Measurements from ENCODE around the gene OTOL1.

The OTOL1 gene

GRCh38 chr3:161455962-161456361 lies 40.6 kb upstream of the OTOL1 start:
- Histone ChIP-seq H3K79me1 (ENCODE audit: low read depth, low read length) (no peaks in the 10 kb centered on the region), H2AK5ac (ENCODE audit: low read depth, low read length) (no peak overlapping the region), H3K27ac (replicated peaks; ENCODE audit: low read length) (no peak overlapping the region), H3K36me3 (replicated peaks in 1 of 2; ENCODE audit: control insufficient read depth in 2 of 2, insufficient read depth in 2 of 2, low read length in 2 of 2) (no peaks in the 10 kb centered on the region), H3K4me3 (ENCODE audit: low read length in 2 of 2) (no peak overlapping the region), H3K9ac (ENCODE audit: low read depth, low read length, poor library complexity) (no peak overlapping the region), H3K9me3 (replicated peaks in 1 of 2; ENCODE audit: control insufficient read depth in 2 of 2, insufficient read depth in 1 of 2, low read depth in 1 of 2, low read length in 2 of 2) (peaks cover 0 to 21% of the 10 kb centered on the region in 2 donors), H3K18ac (ENCODE audit: low read length) (no peak overlapping the region), H3K14ac (ENCODE audit: low read length) (no peak overlapping the region), H3K23ac (ENCODE audit: low read depth, low read length, poor library complexity) (no peak overlapping the region), H3K4me2 (ENCODE audit: insufficient read depth, low read length, poor library complexity, severe bottlenecking) (no peak overlapping the region), H3K27me3 (ENCODE audit: control insufficient read depth in 3 of 3, insufficient read depth in 3 of 3, low read depth in 1 of 3, low read length in 3 of 3) (no peaks in the 10 kb centered on the region), H2BK12ac (ENCODE audit: low read length) (no peak overlapping the region), H4K91ac (ENCODE audit: low read depth, low read length, poor library complexity) (no peak overlapping the region), H4K8ac (ENCODE audit: low read depth, low read length) (no peak overlapping the region), H2BK5ac (ENCODE audit: low read length) (no peak overlapping the region), H2AFZ (ENCODE audit: low read length) (no peak overlapping the region), H2BK15ac (ENCODE audit: low read length) (no peak overlapping the region), H2BK120ac (ENCODE audit: low read depth, low read length) (no peak overlapping the region), H3K4me1 (ENCODE audit: control insufficient read depth in 2 of 2, insufficient read depth in 1 of 2, low read depth in 1 of 2, low read length in 2 of 2) (peaks cover 0 to 10% of the 10 kb centered on the region in 2 donors), H3K4ac (ENCODE audit: low read length) (no peak overlapping the region)
- no peak for DNase-seq (ENCODE audit: low spot score)
- no CpG with 5 or more reads among the region's 2 CpGs for WGBS, 2 donors (ENCODE audit: extremely low coverage in 2 of 2, insufficient read length in 2 of 2, insufficient replicate concordance in 1 of 2)

GRCh38 chr3:161462138-161462537 lies 34.5 kb upstream of the OTOL1 start:
- Histone ChIP-seq H3K23ac (ENCODE audit: low read depth, low read length, poor library complexity) (no peak overlapping the region), H3K27me3 (ENCODE audit: control insufficient read depth in 3 of 3, insufficient read depth in 3 of 3, low read depth in 1 of 3, low read length in 3 of 3) (no peaks in the 10 kb centered on the region), H4K91ac (ENCODE audit: low read depth, low read length, poor library complexity) (no peak overlapping the region), H2BK12ac (ENCODE audit: low read length) (no peak overlapping the region), H3K9ac (ENCODE audit: low read depth, low read length, poor library complexity) (no peak overlapping the region), H2AK5ac (ENCODE audit: low read depth, low read length) (no peak overlapping the region), H3K4me1 (ENCODE audit: control insufficient read depth in 2 of 2, insufficient read depth in 1 of 2, low read depth in 1 of 2, low read length in 2 of 2) (no peaks in the 10 kb centered on the region), H3K9me3 (replicated peaks in 1 of 2; ENCODE audit: control insufficient read depth in 2 of 2, insufficient read depth in 1 of 2, low read depth in 1 of 2, low read length in 2 of 2) (peaks cover 3 to 22% of the 10 kb centered on the region in 2 donors), H3K79me1 (ENCODE audit: low read depth, low read length) (no peaks in the 10 kb centered on the region), H2AFZ (ENCODE audit: low read length) (no peak overlapping the region), H3K14ac (ENCODE audit: low read length) (no peak overlapping the region), H2BK5ac (ENCODE audit: low read length) (no peak overlapping the region), H3K4me2 (ENCODE audit: insufficient read depth, low read length, poor library complexity, severe bottlenecking) (no peak overlapping the region), H2BK15ac (ENCODE audit: low read length) (no peak overlapping the region), H4K8ac (ENCODE audit: low read depth, low read length) (no peak overlapping the region), H2BK120ac (ENCODE audit: low read depth, low read length) (no peak overlapping the region), H3K27ac (replicated peaks; ENCODE audit: low read length) (no peak overlapping the region), H3K18ac (ENCODE audit: low read length) (no peak overlapping the region), H3K4me3 (ENCODE audit: low read length in 2 of 2) (no peak overlapping the region), H3K36me3 (replicated peaks in 1 of 2; ENCODE audit: control insufficient read depth in 2 of 2, insufficient read depth in 2 of 2, low read length in 2 of 2) (peaks cover 0 to 2% of the 10 kb centered on the region in 2 donors), H3K4ac (ENCODE audit: low read length) (no peak overlapping the region)
- DNase-seq (ENCODE audit: low spot score), result no peak

- no peak overlapping the region for H2AFZ ChIP-seq (ENCODE audit: low read length)
- H2BK12ac ChIP-seq (ENCODE audit: low read length), result no peak overlapping the region
- no peaks in the 10 kb centered on the region for H3K27me3 ChIP-seq (ENCODE audit: control insufficient read depth in 3 of 3, insufficient read depth in 3 of 3, low read depth in 1 of 3, low read length in 3 of 3)
- no peaks in the 10 kb centered on the region for H3K79me1 ChIP-seq (ENCODE audit: low read depth, low read length)
- no peak overlapping the region for H3K14ac ChIP-seq (ENCODE audit: low read length)
- no peak overlapping the region for H4K91ac ChIP-seq (ENCODE audit: low read depth, low read length, poor library complexity)
- H3K9ac ChIP-seq (ENCODE audit: low read depth, low read length, poor library complexity), result no peak overlapping the region
- no peak overlapping the region for H2BK120ac ChIP-seq (ENCODE audit: low read depth, low read length)
- DNase-seq (ENCODE audit: low spot score), result no peak
- H3K4me2 ChIP-seq (ENCODE audit: insufficient read depth, low read length, poor library complexity, severe bottlenecking), result no peak overlapping the region
- H4K8ac ChIP-seq (ENCODE audit: low read depth, low read length), result no peak overlapping the region
- H3K18ac ChIP-seq (ENCODE audit: low read length), result no peak overlapping the region
- H2BK5ac ChIP-seq (ENCODE audit: low read length), result no peak overlapping the region
- H2BK15ac ChIP-seq (ENCODE audit: low read length), result no peak overlapping the region
- H3K9me3 ChIP-seq (replicated peaks in 1 of 2; ENCODE audit: control insufficient read depth in 2 of 2, insufficient read depth in 1 of 2, low read depth in 1 of 2, low read length in 2 of 2), result no peaks in the 10 kb centered on the region
- H3K27ac ChIP-seq (replicated peaks; ENCODE audit: low read length), result no peak overlapping the region
- no peak overlapping the region for H3K4ac ChIP-seq (ENCODE audit: low read length)
- H2AK5ac ChIP-seq (ENCODE audit: low read depth, low read length), result no peak overlapping the region
- no CpG with 5 or more reads among the region's 1 CpG for WGBS, 2 donors (ENCODE audit: extremely low coverage in 2 of 2, insufficient read length in 2 of 2, insufficient replicate concordance in 1 of 2)
- H3K36me3 ChIP-seq (replicated peaks in 1 of 2; ENCODE audit: control insufficient read depth in 2 of 2, insufficient read depth in 2 of 2, low read length in 2 of 2), result no peaks in the 10 kb centered on the region
- peaks cover 0 to 5% of the 10 kb centered on the region in 2 donors for H3K4me1 ChIP-seq (ENCODE audit: control insufficient read depth in 2 of 2, insufficient read depth in 1 of 2, low read depth in 1 of 2, low read length in 2 of 2)
- no peak overlapping the region for H3K23ac ChIP-seq (ENCODE audit: low read depth, low read length, poor library complexity)
- H3K4me3 ChIP-seq (ENCODE audit: low read length in 2 of 2), result no peak overlapping the region
Measured at GRCh38 chr3:161471211-161471610, 25.4 kb upstream of the OTOL1 start.

GRCh38 chr3:161474139-161474538 lies 22.5 kb upstream of the OTOL1 start:
- Histone ChIP-seq H4K8ac (ENCODE audit: low read depth, low read length) (no peak overlapping the region), H3K23ac (ENCODE audit: low read depth, low read length, poor library complexity) (no peak overlapping the region), H3K4me3 (ENCODE audit: low read length in 2 of 2) (no peak overlapping the region), H4K91ac (ENCODE audit: low read depth, low read length, poor library complexity) (no peak overlapping the region), H3K79me1 (ENCODE audit: low read depth, low read length) (no peaks in the 10 kb centered on the region), H3K14ac (ENCODE audit: low read length) (no peak overlapping the region), H2AK5ac (ENCODE audit: low read depth, low read length) (no peak overlapping the region), H3K9ac (ENCODE audit: low read depth, low read length, poor library complexity) (no peak overlapping the region), H2BK5ac (ENCODE audit: low read length) (no peak overlapping the region), H2BK12ac (ENCODE audit: low read length) (no peak overlapping the region), H3K18ac (ENCODE audit: low read length) (no peak overlapping the region), H3K9me3 (replicated peaks in 1 of 2; ENCODE audit: control insufficient read depth in 2 of 2, insufficient read depth in 1 of 2, low read depth in 1 of 2, low read length in 2 of 2) (no peaks in the 10 kb centered on the region), H2AFZ (ENCODE audit: low read length) (no peak overlapping the region), H3K4me1 (ENCODE audit: control insufficient read depth in 2 of 2, insufficient read depth in 1 of 2, low read depth in 1 of 2, low read length in 2 of 2) (peaks cover 0 to 5% of the 10 kb centered on the region in 2 donors), H2BK120ac (ENCODE audit: low read depth, low read length) (no peak overlapping the region), H2BK15ac (ENCODE audit: low read length) (no peak overlapping the region), H3K4ac (ENCODE audit: low read length) (no peak overlapping the region), H3K27ac (replicated peaks; ENCODE audit: low read length) (no peak overlapping the region), H3K36me3 (replicated peaks in 1 of 2; ENCODE audit: control insufficient read depth in 2 of 2, insufficient read depth in 2 of 2, low read length in 2 of 2) (no peaks in the 10 kb centered on the region), H3K27me3 (ENCODE audit: control insufficient read depth in 3 of 3, insufficient read depth in 3 of 3, low read depth in 1 of 3, low read length in 3 of 3) (no peaks in the 10 kb centered on the region), H3K4me2 (ENCODE audit: insufficient read depth, low read length, poor library complexity, severe bottlenecking) (no peak overlapping the region)
- WGBS, 2 donors (ENCODE audit: extremely low coverage in 2 of 2, insufficient read length in 2 of 2, insufficient replicate concordance in 1 of 2), result no CpG with 5 or more reads among the region's 2 CpGs
- DNase-seq (ENCODE audit: low spot score), result no peak

Data from neuronal stem cell (in vitro differentiated cells).